T-cell (primary cell): ENCODE results near the gene CELSR3. TPM values are rescaled to one million over a fixed set of nuclear protein-coding genes. Genes with fewer than 3 reads are reported as not detected.

ENCODE experiments used
- ATAC-seq, 4 experiments: fragments of 200-7000 bp in 3 of 4; fragments of 150-1000 bp in 1 of 4; cut with Tn5 transposase; replicated peaks in 1 of 4; 1 replicate in 3 of 4; 2 replicates in 1 of 4; pipeline ENCODE4 v1.10.0; 2021; ENCODE audit warnings: moderate library complexity in 3 of 4, mild to moderate bottlenecking in 2 of 4, moderate number of reproducible peaks in 1 of 4
- CTCF ChIA-PET, 2 donors: fragments of 300-600 bp; sonication (Branson Sonifier 250); formaldehyde crosslinking; loops; one replicate each; lab custom pipeline; 2022; ENCODE audit warnings: antibody characterized with exemption in 2 of 2; lab: Charles Lee
- POLR2A ChIA-PET, 2 donors: fragments of 300-600 bp; sonication (Branson Sonifier 250); formaldehyde crosslinking; loops; one replicate each; lab custom pipeline; 2022; ENCODE audit warnings: antibody characterized with exemption in 2 of 2; lab: Charles Lee
- DNase-seq, 35 experiments: peaks; one replicate each; pipeline versions ENCODE4 v3.0.0 to v3.0.0-alpha.2; 2013 to 2023
- H3K27ac ChIP-seq: one replicate; pipeline ENCODE4 v1.5.1; 2013; ENCODE audit warnings: low read length
- H3K27me3 ChIP-seq, 2 experiments: replicated peaks in 1 of 2; 1 replicate in 1 of 2; 2 replicates in 1 of 2; pipeline versions ENCODE4 v1.6.1 to v1.7.0; 2013; ENCODE audit warnings: low read length in 1 of 2, mixed read lengths in 1 of 2; ENCODE audit not compliant: control insufficient read depth in 2 of 2, insufficient read depth in 2 of 2; ENCODE audit errors: extremely low read depth in 1 of 2
- H3K36me3 ChIP-seq, 2 donors: 1 replicate in 1 of 2; 2 replicates in 1 of 2; pipeline versions ENCODE4 v1.6.1 to v1.7.0; 2013; ENCODE audit warnings: low read length in 1 of 2; ENCODE audit not compliant: control insufficient read depth in 2 of 2, insufficient read depth in 1 of 2; ENCODE audit errors: extremely low read depth in 1 of 2
- H3K4me1 ChIP-seq, 2 experiments: 1 replicate in 1 of 2; 2 replicates in 1 of 2; pipeline versions ENCODE4 v1.6.1 to v1.7.0; 2013; ENCODE audit warnings: low read length in 2 of 2, mixed read lengths in 1 of 2; ENCODE audit not compliant: insufficient read depth in 2 of 2, control insufficient read depth in 1 of 2; ENCODE audit errors: extremely low read depth in 1 of 2
- H3K4me3 ChIP-seq, 2 donors: 1 replicate in 1 of 2; 2 replicates in 1 of 2; pipeline versions ENCODE4 v1.5.1 to v1.7.0; 2013; ENCODE audit warnings: mild to moderate bottlenecking in 2 of 2, low read length in 1 of 2, moderate library complexity in 1 of 2; ENCODE audit not compliant: control insufficient read depth in 1 of 2; ENCODE audit errors: extremely low read depth in 1 of 2
- H3K9me3 ChIP-seq: 2 replicates; pipeline ENCODE4 v1.7.0; 2013
- H3K27ac Mint-ChIP-seq, 2 donors: one replicate each; pipeline ENCODE4 v1.8.0; 2020 to 2021; ENCODE audit warnings: mild to moderate bottlenecking in 2 of 2, mixed read lengths in 2 of 2
- H3K27me3 Mint-ChIP-seq, 2 donors: one replicate each; pipeline ENCODE4 v1.8.0; 2021 to 2022; ENCODE audit warnings: mixed read lengths in 2 of 2
- H3K36me3 Mint-ChIP-seq: one replicate; pipeline ENCODE4 v1.8.0; 2021; ENCODE audit warnings: mixed read lengths
- H3K4me1 Mint-ChIP-seq, 3 donors: one replicate each; pipeline ENCODE4 v1.8.0; 2020 to 2022; ENCODE audit warnings: mixed read lengths in 3 of 3, mild to moderate bottlenecking in 1 of 3
- H3K4me3 Mint-ChIP-seq, 3 donors: one replicate each; pipeline ENCODE4 v1.8.0; 2020 to 2022; ENCODE audit warnings: mild to moderate bottlenecking in 3 of 3, mixed read lengths in 3 of 3, moderate library complexity in 3 of 3
- H3K9me3 Mint-ChIP-seq, 3 donors: one replicate each; pipeline ENCODE4 v1.8.0; 2020 to 2022; ENCODE audit warnings: mixed read lengths in 3 of 3
- WGBS: methylation state at CpG from one replicate; pipeline ENCODE4 v1.1.5; 2013; ENCODE audit warnings: missing lambda C conversion rate; ENCODE audit not compliant: insufficient coverage; 5-methylcytosine and 5-hydroxymethylcytosine counted together
- total RNA-seq, 35 experiments: library from RNA in 6 of 35; stranded (reverse) in 6 of 35; fragments of 120-200 nt in 1 of 35; gene quantifications; one replicate each; pipeline versions ENCODE4 v1.2.1 to v1.2.4 and lab custom pipeline; 2013 to 2026

The CELSR3 gene
- total RNA-seq, 5 donors from 2014 or later (not counting 1 experiment from before 2014, with no cell fraction given): 5.6 to 7.4 (median 6.2) TPM

DNA sequence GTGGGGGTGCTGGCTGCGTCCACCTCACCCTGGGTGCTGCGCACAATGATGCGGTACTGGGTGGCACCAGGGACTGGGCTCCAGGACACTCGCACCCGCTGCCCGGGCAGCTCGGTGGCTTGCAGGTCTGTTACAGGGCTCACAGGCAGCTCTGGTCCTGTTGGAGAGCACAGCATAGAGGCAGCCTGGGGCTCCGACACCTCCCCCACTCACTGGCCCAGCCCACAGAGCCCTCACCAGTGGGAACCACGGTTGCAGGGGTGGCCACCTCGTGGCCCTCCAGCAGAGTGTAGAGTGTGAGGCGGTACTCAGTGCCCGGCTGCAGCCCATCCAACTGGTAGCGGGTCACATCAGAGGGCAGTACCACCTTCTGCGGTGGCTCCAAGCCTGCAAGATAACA is 71.2 kb downstream of the CELSR3 start:
- 84% methylated on average over 13 of the region's 14 CpGs for WGBS
- ATAC-seq: no peak
- no peak overlapping the region for H3K27ac ChIP-seq
- DNase-seq: no peak
- Mint-ChIP-seq H3K36me3 (no peaks in the 10 kb centered on the region), H3K27ac (no peak overlapping the region), H3K9me3 (no peaks in the 10 kb centered on the region), H3K27me3 (peaks cover 41 to 63% of the 10 kb centered on the region in 2 donors), H3K4me3 (no peak overlapping the region), H3K4me1 (peaks cover 6 to 9% (median 6%) of the 10 kb centered on the region in 3 donors)
- ChIA-PET CTCF (no interaction called here), POLR2A (no interaction called here)
- peaks cover 0 to 10% of the 10 kb centered on the region in 2 experiments for H3K4me1 ChIP-seq
- no peaks in the 10 kb centered on the region for H3K36me3 ChIP-seq
- H3K9me3 ChIP-seq: no peaks in the 10 kb centered on the region
- no peak overlapping the region for H3K4me3 ChIP-seq
- H3K27me3 ChIP-seq: peaks cover 0 to 91% of the 10 kb centered on the region in 2 experiments

GRCh38 chr3:48588230-48588629 is 74.5 kb downstream of the CELSR3 start:
- DNase-seq (no peak), ATAC-seq (no peak)
- H3K4me1 ChIP-seq: peaks cover 0 to 2% of the 10 kb centered on the region in 2 experiments
- POLR2A ChIA-PET: no interaction called here
- Mint-ChIP-seq H3K36me3 (no peaks in the 10 kb centered on the region), H3K27ac (no peak overlapping the region), H3K4me1 (no peaks in the 10 kb centered on the region), H3K9me3 (no peaks in the 10 kb centered on the region), H3K4me3 (no peak overlapping the region), H3K27me3 (peaks cover 32 to 45% of the 10 kb centered on the region in 2 donors)
- no peaks in the 10 kb centered on the region for H3K9me3 ChIP-seq
- CTCF ChIA-PET: no interaction called here
- H3K4me3 ChIP-seq: no peak overlapping the region
- 62% methylated on average over 15 of the region's 15 CpGs for WGBS
- H3K27ac ChIP-seq: no peak overlapping the region
- H3K36me3 ChIP-seq: no peaks in the 10 kb centered on the region
- H3K27me3 ChIP-seq: peaks cover 0 to 74% of the 10 kb centered on the region in 2 experiments

- DNase-seq (no peak), ATAC-seq (no peak)
- no peaks in the 10 kb centered on the region for H3K4me1 Mint-ChIP-seq
- WGBS: 83% methylated on average over 9 of the region's 11 CpGs
- H3K27me3 ChIP-seq: peaks cover 0 to 68% of the 10 kb centered on the region in 2 experiments
- peaks cover 0 to 2% of the 10 kb centered on the region in 2 experiments for H3K4me1 ChIP-seq
- no peak overlapping the region for H3K4me3 Mint-ChIP-seq
- no peak overlapping the region for H3K27ac ChIP-seq
- peaks cover 30 to 40% of the 10 kb centered on the region in 2 donors for H3K27me3 Mint-ChIP-seq
- H3K4me3 ChIP-seq: no peak overlapping the region
- H3K9me3 Mint-ChIP-seq: no peaks in the 10 kb centered on the region
- ChIA-PET CTCF (no interaction called here), POLR2A (no interaction called here)
- no peak overlapping the region for H3K27ac Mint-ChIP-seq
- no peaks in the 10 kb centered on the region for H3K9me3 ChIP-seq
- no peaks in the 10 kb centered on the region for H3K36me3 ChIP-seq
- H3K36me3 Mint-ChIP-seq: no peaks in the 10 kb centered on the region
Measured at GRCh38 chr3:48587686-48588085, 75.0 kb downstream of the CELSR3 start.

Other genes starting within 250 kb of the CELSR3 start
- 1 to 10 TPM; 2.5 to 6.9 (median 5.9) TPM for gene PLXNB1, start 232.8 kb downstream of the CELSR3 start, total RNA-seq
- gene CCDC51, start 222.8 kb downstream of the CELSR3 start, total RNA-seq: 1 to 10 TPM; 5.0 to 7.9 (median 6.4) TPM
- gene TMA7, start 222.6 kb downstream of the CELSR3 start, total RNA-seq: 100 to 1,000 TPM; 216 to 245 (median 229) TPM
- 10 to 100 TPM in 3 of 5 donors, 1 to 10 TPM in 2; 7.8 to 14.9 (median 12.8) TPM for gene ATRIP, start 216.1 kb downstream of the CELSR3 start, total RNA-seq
- 100 to 1,000 TPM; 156 to 258 (median 217) TPM for gene SHISA5, start 158.7 kb downstream of the CELSR3 start, total RNA-seq
- 1 to 10 TPM; 1.8 to 4.2 (median 2.4) TPM for gene PFKFB4, start 106.1 kb downstream of the CELSR3 start, total RNA-seq
- under 1 TPM in 1 of 5 donors, not detected in 4; 0.16 TPM for gene UCN2, start 99.1 kb downstream of the CELSR3 start, total RNA-seq
- gene COL7A1, start 67.6 kb downstream of the CELSR3 start, total RNA-seq: 1 to 10 TPM in 3 of 5 donors, under 1 TPM in 2; 0.33 to 2.3 (median 1.3) TPM
- gene UQCRC1, start 53.2 kb downstream of the CELSR3 start, total RNA-seq: 100 to 1,000 TPM in 2 of 5 donors, 10 to 100 TPM in 3; 93.0 to 109 (median 98.4) TPM
- gene TMEM89, start 41.1 kb downstream of the CELSR3 start, total RNA-seq: under 1 TPM in 1 of 5 donors, not detected in 4; 0.39 TPM
- gene SLC26A6, start 27.4 kb downstream of the CELSR3 start, total RNA-seq: 10 to 100 TPM; 16.2 to 36.4 (median 29.2) TPM
- 10 to 100 TPM; 17.4 to 23.4 (median 20.4) TPM for gene NCKIPSD, start 23.0 kb upstream of the CELSR3 start, total RNA-seq
- 10 to 100 TPM; 69.0 to 95.7 (median 77.6) TPM for gene IP6K2, start 54.3 kb upstream of the CELSR3 start, total RNA-seq
- 10 to 100 TPM; 30.9 to 51.8 (median 49.0) TPM for gene PRKAR2A, start 185.0 kb upstream of the CELSR3 start, total RNA-seq
- 10 to 100 TPM in 4 of 5 donors, 1 to 10 TPM in 1; 9.4 to 18.2 (median 14.7) TPM for gene SLC25A20, start 236.0 kb upstream of the CELSR3 start, total RNA-seq